Nucleus accumbens (tissue), 56 donors: ENCODE measurements around the gene SRRM4.

Source experiments
- DNase-seq, 56 donors: peaks; one replicate each; lab custom pipeline; 2025; lab: John Stamatoyannopoulos, UW

Gene SRRM4

GRCh38 chr12:119060847-119061796 lies 79.8 kb downstream of the SRRM4 start:
- peak in 11 of 56 donors; percentile 0 to 49 (median 5) for DNase-seq

DNA sequence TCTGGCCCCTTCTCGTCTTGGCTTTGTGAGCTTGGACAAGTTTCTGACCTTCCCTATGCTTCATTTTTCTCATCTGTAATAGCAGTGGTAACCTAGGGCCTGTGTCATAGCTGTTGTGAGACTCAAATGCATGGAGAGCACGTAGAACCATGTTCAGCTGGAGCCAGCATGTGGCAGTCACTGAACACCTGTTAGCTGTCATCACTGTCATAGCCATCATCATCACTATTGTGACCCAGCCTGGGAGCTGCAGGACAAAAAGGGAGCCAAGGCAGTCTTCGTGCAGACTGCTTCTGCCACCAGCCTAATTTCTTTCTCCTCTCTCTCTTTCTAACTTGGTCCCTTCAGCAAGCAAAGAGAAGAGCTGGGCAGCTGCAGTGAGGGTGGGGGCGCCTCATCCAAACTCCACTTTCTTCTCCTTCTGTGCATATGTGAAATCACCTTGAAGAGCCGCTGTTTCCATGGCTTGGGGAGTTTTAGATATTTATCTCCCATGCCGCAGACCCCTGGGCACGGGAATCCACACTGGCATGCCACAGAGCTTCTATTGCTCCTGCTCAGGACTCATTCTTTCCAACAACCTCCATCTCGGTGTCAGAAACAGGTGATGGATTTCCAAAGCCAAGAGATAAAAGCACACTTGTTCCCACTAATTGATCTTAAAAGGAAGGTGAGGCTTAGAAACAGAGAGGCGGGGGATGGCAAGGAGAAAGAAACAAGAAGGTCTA lies 87.0 kb downstream of the SRRM4 start:
- DNase-seq, result no peak

GRCh38 chr12:119069147-119069642 lies 87.9 kb downstream of the SRRM4 start:
- DNase-seq, result no peak

GRCh38 chr12:119071176-119071575 lies 89.8 kb downstream of the SRRM4 start:
- DNase-seq, result no peak

GRCh38 chr12:119071638-119072231 lies 90.4 kb downstream of the SRRM4 start:
- no peak for DNase-seq

GRCh38 chr12:119072440-119072839 lies 91.1 kb downstream of the SRRM4 start:
- no peak for DNase-seq

DNA sequence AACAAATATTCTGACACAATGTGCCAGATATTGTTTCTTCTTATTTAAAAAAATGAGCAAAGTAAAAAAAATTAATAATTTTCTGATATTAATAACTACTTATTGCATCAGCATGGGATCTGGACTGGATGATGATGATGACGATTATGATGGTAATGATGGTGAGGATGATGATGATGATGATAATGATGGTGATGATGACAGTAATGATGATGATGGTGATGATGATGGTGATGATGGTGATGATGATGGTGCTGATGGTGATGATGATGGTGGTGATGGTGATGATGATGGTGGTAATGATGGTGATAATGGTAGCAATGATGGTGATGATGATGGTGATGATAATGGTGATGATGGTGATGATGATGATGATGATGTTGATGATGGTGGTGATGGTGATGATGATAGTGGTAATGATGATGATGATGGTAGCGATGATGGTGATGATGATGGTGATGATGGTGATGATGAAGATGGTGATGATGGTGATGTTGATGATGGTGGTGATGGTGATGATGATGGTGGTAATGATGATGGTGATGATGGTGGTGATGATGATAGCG lies 94.0 kb downstream of the SRRM4 start:
- DNase-seq, result no peak

GRCh38 chr12:119075918-119076317 lies 94.6 kb downstream of the SRRM4 start:
- no peak for DNase-seq

GRCh38 chr12:119079530-119079929 lies 98.2 kb downstream of the SRRM4 start:
- no peak for DNase-seq

- DNase-seq, result no peak
Observed at GRCh38 chr12:119082016-119082415, 100.7 kb downstream of the SRRM4 start.

- peak in 6 of 56 donors; percentile 1 to 32 (median 4) for DNase-seq
Observed at GRCh38 chr12:119082496-119082895, 101.2 kb downstream of the SRRM4 start.

- DNase-seq, result no peak
Observed at GRCh38 chr12:119088685-119089379, 107.5 kb downstream of the SRRM4 start.

DNA sequence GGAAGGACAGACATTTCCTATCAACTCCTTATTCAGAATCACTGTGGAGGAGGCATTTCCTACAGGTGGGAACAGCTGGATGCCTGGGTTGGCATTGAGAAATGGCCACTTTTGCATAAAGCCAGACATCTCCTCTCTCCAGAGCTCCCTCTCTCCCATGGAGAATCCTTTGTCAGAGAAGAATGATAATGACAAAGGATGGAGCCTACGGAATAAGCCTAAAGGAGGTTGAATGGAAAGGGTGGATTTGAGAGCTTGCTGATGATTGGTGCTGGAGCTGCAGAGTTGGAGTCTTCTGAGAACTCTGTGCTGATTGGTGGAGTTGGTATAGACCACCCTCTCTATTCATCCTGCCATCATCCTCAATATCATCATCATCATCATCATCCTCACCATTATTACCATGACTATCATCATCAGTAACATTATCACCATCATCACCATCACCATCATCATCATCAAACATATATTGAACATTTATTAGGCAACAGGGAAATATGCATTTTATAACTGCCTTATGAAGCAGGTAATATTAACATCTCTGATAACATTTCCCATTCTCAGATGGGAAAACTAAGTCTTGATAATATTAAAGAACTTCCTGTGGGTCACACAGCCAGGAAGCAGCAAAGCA lies 108.2 kb downstream of the SRRM4 start:
- DNase-seq, result no peak

DNA sequence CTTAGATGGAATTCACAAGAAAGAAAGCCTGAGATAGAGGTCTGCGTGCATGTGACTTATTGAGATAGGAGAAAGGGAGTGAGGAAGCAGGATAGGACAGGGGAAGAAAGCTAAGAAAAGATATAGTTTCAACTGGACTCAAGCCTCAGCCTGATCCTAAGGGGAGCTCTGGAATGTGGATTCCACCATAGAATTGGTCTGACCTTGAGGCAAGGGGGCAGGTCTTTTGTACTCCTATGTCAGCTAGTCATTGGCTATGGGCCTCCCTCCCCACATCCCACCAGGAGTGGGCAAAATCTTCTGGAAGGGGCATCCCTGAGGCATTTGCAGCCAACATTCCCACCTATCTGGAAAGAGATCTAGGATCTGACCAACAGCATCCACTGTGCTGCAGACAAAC lies 108.9 kb downstream of the SRRM4 start:
- DNase-seq, result no peak

- DNase-seq, result no peak
Observed at GRCh38 chr12:119090865-119091264, 109.5 kb downstream of the SRRM4 start.

- DNase-seq, result peak in 25 of 56 donors; percentile 1 to 69 (median 12)
Observed at GRCh38 chr12:119096429-119097202, 115.3 kb downstream of the SRRM4 start.

GRCh38 chr12:119100933-119101332 lies 119.6 kb downstream of the SRRM4 start:
- DNase-seq, result no peak

DNA sequence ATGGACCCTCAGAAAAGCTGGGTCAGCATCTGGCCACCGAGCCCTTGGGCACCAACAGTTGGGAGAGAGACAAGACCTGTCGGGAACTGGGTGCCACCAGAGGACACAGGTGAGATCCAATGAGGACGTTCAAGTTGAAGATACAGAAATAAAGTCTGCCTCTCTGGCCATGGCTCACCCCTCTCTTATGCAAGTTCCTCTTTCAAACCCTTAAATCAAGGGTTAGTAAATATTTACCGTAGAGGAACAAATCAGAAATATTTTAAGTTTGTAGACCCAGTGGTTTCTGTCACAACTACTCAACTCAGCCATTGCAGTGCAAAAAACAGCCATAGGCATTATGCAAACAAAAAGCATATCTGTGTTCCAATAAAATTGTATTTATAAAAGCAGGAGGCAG lies 120.9 kb downstream of the SRRM4 start:
- DNase-seq, result no peak

DNA sequence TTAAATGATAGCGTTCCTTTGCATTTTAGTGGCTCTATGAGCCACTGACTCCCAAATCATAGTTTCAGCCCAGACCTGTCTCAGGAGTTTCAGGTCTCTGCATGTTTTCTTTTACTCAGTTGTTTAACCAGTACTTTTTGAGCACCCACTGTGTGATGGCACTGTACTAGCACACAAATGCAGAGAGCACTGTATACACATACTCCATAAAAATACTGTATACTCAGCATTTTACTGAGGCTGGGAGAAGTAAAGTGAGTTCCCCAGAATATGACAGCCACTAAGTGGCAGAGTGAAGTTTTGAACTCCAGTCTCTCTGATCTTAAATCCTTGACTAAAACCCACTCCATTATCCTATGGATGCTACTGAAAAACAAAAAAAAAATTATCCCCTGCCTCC lies 121.4 kb downstream of the SRRM4 start:
- DNase-seq, result no peak
